ENCODE data around the gene SLC23A2.

DNA sequence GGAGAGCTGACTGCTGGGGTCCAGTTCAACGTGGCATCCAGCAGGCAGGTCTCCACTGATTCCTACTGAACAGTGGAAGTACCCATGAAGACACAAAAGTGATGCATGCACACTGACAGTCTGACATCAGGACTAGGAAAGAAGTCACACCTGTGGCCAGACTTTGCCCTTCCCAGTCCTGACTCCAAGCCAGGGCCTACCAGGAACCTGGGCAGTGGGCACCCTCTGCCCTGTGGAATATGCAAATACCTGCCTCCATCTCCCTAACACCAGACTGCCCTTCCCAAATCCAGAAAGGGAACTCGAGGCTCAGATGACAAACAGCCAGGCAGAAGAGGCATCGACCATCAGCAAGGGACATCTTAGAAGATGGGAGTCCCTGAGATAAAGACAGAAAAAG, 50.9 kb downstream of the SLC23A2 start:
- TF ChIP-seq RAD21 (IDR thresholded peaks at IDR 0.05; ENCODE audit: low read length), result no peak
- no peak for TF ChIP-seq MXI1 (IDR thresholded peaks at IDR 0.05; ENCODE audit: low read depth, low read length)
- no peak for TF ChIP-seq JUND (IDR thresholded peaks at IDR 0.05)
- TF ChIP-seq, protein P1, sequence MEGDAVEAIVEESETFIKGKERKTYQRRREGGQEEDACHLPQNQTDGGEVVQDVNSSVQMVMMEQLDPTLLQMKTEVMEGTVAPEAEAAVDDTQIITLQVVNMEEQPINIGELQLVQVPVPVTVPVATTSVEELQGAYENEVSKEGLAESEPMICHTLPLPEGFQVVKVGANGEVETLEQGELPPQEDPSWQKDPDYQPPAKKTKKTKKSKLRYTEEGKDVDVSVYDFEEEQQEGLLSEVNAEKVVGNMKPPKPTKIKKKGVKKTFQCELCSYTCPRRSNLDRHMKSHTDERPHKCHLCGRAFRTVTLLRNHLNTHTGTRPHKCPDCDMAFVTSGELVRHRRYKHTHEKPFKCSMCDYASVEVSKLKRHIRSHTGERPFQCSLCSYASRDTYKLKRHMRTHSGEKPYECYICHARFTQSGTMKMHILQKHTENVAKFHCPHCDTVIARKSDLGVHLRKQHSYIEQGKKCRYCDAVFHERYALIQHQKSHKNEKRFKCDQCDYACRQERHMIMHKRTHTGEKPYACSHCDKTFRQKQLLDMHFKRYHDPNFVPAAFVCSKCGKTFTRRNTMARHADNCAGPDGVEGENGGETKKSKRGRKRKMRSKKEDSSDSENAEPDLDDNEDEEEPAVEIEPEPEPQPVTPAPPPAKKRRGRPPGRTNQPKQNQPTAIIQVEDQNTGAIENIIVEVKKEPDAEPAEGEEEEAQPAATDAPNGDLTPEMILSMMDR (IDR thresholded peaks at IDR 0.05), result no peak
- TF ChIP-seq, protein P2, sequence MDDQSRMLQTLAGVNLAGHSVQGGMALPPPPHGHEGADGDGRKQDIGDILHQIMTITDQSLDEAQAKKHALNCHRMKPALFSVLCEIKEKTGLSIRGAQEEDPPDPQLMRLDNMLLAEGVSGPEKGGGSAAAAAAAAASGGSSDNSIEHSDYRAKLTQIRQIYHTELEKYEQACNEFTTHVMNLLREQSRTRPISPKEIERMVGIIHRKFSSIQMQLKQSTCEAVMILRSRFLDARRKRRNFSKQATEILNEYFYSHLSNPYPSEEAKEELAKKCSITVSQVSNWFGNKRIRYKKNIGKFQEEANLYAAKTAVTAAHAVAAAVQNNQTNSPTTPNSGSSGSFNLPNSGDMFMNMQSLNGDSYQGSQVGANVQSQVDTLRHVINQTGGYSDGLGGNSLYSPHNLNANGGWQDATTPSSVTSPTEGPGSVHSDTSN (IDR thresholded peaks at IDR 0.05), result no peak
- TF ChIP-seq CHD2 (IDR thresholded peaks at IDR 0.05; ENCODE audit: low read length, partially characterized antibody), result no peak
- TF ChIP-seq SMC3 (IDR thresholded peaks at IDR 0.05; ENCODE audit: low read depth, low read length), result no peak
- TF ChIP-seq, protein P3, sequence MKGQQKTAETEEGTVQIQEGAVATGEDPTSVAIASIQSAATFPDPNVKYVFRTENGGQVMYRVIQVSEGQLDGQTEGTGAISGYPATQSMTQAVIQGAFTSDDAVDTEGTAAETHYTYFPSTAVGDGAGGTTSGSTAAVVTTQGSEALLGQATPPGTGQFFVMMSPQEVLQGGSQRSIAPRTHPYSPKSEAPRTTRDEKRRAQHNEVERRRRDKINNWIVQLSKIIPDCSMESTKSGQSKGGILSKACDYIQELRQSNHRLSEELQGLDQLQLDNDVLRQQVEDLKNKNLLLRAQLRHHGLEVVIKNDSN (IDR thresholded peaks at IDR 0.05; ENCODE audit: borderline replicate concordance, low read depth), result no peak
